PFSK-1 (cell line): ENCODE data around the gene OTOP2.

Source experiments
- FOXP2 ChIP-seq: optimal IDR thresholded peaks from 2 replicates; pipeline ENCODE3; 2011; ENCODE audit warnings: borderline replicate concordance, control low read depth, inconsistent platforms; ENCODE audit not compliant: insufficient read depth; ENCODE audit errors: extremely low read length, extremely low read depth
- POLR2AphosphoS5 ChIP-seq: IDR thresholded peaks from 2 replicates; pipeline ENCODE4 v1.6.1; 2012; ENCODE audit warnings: low read depth, mild to moderate bottlenecking, control low read depth, low read length, moderate library complexity
- SIN3A ChIP-seq: IDR thresholded peaks from 2 replicates; pipeline ENCODE4 v1.6.1; 2012; ENCODE audit warnings: mild to moderate bottlenecking, low read length, moderate library complexity, borderline replicate concordance; ENCODE audit not compliant: insufficient read depth
- TAF1 ChIP-seq: IDR thresholded peaks from 2 replicates; pipeline ENCODE4 v1.6.1; 2012; ENCODE audit warnings: low read length, control low read depth, borderline replicate concordance; ENCODE audit not compliant: insufficient read depth
- TF ChIP-seq, protein P1 (sequence below), 2 experiments: IDR thresholded peaks; 2 replicates each; pipeline versions ENCODE4 v1.6.1 to v1.8.0; 2011 to 2012; ENCODE audit warnings: low read depth in 2 of 2, low read length in 2 of 2, control low read depth in 1 of 2, inconsistent platforms in 1 of 2, mild to moderate bottlenecking in 1 of 2, moderate library complexity in 1 of 2; ENCODE audit not compliant: insufficient read depth in 1 of 2

The OTOP2 gene

DNA sequence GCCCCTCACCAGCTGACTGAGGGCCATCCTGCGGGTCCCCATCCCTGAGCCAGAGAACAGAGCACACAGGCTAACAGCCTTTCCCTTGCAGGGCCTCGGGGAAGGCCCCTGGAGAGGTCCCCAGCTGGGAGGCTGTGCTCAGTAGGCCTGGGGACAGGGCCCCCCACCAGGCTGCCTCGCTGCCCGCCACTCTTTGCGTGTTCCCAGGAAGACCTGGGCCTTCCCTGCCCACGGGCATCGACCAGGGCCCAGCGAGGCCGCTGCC lies 47.7 kb downstream of the OTOP2 start:
- no peak for TF ChIP-seq FOXP2
- no peak for TF ChIP-seq POLR2AphosphoS5
- TF ChIP-seq SIN3A: no peak
- TF ChIP-seq TAF1: no peak
- TF ChIP-seq, protein P1, sequence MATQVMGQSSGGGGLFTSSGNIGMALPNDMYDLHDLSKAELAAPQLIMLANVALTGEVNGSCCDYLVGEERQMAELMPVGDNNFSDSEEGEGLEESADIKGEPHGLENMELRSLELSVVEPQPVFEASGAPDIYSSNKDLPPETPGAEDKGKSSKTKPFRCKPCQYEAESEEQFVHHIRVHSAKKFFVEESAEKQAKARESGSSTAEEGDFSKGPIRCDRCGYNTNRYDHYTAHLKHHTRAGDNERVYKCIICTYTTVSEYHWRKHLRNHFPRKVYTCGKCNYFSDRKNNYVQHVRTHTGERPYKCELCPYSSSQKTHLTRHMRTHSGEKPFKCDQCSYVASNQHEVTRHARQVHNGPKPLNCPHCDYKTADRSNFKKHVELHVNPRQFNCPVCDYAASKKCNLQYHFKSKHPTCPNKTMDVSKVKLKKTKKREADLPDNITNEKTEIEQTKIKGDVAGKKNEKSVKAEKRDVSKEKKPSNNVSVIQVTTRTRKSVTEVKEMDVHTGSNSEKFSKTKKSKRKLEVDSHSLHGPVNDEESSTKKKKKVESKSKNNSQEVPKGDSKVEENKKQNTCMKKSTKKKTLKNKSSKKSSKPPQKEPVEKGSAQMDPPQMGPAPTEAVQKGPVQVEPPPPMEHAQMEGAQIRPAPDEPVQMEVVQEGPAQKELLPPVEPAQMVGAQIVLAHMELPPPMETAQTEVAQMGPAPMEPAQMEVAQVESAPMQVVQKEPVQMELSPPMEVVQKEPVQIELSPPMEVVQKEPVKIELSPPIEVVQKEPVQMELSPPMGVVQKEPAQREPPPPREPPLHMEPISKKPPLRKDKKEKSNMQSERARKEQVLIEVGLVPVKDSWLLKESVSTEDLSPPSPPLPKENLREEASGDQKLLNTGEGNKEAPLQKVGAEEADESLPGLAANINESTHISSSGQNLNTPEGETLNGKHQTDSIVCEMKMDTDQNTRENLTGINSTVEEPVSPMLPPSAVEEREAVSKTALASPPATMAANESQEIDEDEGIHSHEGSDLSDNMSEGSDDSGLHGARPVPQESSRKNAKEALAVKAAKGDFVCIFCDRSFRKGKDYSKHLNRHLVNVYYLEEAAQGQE (IDR thresholded peaks at IDR 0.05; ENCODE audit: insufficient read depth in 1 of 2, low read depth in 2 of 2, low read length in 2 of 2): no peak

DNA sequence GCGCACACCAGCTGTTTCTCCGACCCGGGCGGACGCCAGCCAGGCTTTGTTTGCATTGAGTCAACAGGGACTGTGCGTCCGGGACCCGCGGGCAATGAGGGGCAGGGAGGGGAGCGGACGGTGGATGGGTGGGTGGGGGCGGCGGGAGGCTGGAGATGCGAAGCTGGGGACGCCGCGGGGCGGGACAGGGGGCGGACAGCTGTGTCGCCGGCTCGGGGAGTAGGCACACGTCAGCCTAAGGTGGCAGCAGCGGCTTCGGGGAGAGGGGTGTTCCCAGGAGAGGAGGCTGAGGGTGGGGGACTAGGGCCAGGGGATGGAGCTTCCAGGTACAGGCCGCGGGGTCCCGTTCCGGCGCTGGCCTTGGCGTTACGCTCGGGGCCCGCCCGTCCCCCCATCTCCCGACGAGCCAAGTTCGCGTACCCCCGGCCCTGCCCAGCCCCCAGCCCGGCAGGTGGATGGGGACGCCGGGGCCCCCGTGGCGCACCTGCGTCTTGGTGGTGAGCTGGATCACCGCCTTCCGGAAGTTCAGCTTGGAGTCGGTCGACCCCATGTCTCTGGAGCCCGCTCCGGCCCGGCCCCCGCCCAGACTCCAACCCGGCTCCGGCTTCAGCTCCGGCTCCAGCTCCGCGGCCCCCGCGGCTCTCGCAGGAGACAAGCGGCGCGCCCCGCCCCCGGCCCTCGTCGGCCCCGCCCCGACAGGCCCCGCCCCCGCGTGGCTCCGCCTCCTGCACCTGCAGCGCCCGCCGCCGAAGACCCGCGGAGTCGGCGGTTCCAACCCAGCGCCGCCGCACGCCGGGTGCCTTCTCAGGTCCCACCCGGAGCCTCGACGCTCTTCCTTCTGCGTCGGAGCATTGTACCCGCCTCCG lies 48.3 kb downstream of the OTOP2 start, which contains the start of gene HID1:
TSS of gene HID1 (minus strand) at position 653 of the 866 bp plus-strand sequence. CDS start at position 550, 103 bp downstream.
- TF ChIP-seq TAF1 (no peak), FOXP2 (no peak), SIN3A (no peak), POLR2AphosphoS5 (no peak)
- TF ChIP-seq, protein P1 (IDR thresholded peaks at IDR 0.05; ENCODE audit: insufficient read depth in 1 of 2, low read depth in 2 of 2, low read length in 2 of 2): no peak

DNA sequence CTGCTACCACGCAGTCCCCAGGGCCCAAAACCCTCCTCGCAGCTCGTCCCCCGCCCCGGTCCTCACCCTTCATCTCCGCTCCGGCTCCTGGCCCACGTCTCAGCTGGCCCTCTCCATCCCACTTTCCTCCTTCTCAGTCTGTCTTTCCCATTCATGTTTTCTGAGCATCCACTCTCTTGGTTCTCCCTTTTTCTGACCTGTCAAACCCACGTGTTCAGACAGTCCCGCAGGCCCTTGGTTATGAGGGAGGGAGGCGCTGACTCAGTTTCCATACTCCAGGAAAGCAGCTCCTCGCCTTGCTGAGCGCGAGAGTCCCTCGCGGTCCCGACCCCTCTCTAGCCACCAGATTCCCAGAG lies 48.9 kb downstream of the OTOP2 start:
- TF ChIP-seq FOXP2 (no peak), SIN3A (no peak), POLR2AphosphoS5 (no peak), TAF1 (no peak)
- TF ChIP-seq, protein P1 (IDR thresholded peaks at IDR 0.05; ENCODE audit: insufficient read depth in 1 of 2, low read depth in 2 of 2, low read length in 2 of 2): no peak

DNA sequence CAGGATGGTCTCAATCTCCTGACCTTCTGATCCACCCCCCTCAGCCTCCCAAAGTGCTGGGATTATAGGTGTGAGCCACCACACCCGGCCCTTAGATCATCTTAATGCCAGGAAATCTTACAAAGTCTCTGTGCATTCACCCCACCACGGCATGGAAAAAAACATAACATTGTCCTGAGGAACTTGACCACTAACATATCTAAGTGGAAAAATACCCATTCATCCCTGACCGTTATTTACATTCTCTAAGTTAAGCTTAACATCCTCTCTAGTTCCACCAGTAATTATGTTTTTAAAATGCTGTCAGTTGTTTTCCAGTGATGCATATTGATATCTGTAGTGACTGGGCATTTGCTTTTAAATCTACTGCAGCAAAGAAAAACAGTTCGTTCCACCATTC lies 51.9 kb downstream of the OTOP2 start:
- no peak for TF ChIP-seq POLR2AphosphoS5

DNA sequence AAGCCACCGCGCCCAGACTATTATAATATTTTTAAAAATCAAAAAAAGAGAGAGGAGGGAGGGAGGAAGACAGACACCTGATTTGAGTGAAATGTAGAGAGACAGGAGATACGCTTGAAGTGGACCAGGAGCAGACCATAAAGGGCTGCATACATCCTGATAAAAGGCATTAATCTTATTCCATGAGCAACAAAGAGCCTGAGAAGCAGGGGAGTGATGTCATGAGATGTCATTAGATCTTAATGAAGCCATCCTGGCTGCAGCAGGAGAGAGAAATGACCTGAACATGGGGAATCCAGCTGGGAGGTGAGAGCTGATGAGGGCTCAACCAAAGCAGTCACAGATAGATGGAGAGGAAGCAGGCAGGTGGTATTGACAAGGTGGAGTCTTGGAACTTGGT lies 53.7 kb downstream of the OTOP2 start:
- TF ChIP-seq, protein P1 (IDR thresholded peaks at IDR 0.05; ENCODE audit: insufficient read depth in 1 of 2, low read depth in 2 of 2, low read length in 2 of 2): no peak
- no peak for TF ChIP-seq POLR2AphosphoS5
- TF ChIP-seq SIN3A: no peak
- no peak for TF ChIP-seq FOXP2
- no peak for TF ChIP-seq TAF1
